Hepatocyte (in vitro differentiated cells): ENCODE results near the gene MSI1. TPM values are rescaled to one million over a fixed set of nuclear protein-coding genes. Genes with fewer than 3 reads are reported as not detected.

Source experiments
- DNase-seq: peaks from one replicate; pipeline ENCODE4 v3.0.0-alpha.2; 2016; ENCODE audit warnings: low spot score
- H2AFZ ChIP-seq: fragments of 200-600 bp; sonication (generic); 2 replicates; pipeline ENCODE4 v1.6.0; 2016; ENCODE audit warnings: antibody characterized with exemption, mild to moderate bottlenecking
- H3K27ac ChIP-seq: fragments of 200-600 bp; sonication (generic); 2 replicates; pipeline ENCODE4 v1.5.1; 2016; ENCODE audit warnings: mild to moderate bottlenecking
- H3K27me3 ChIP-seq: fragments of 200-600 bp; sonication (generic); 2 replicates; pipeline ENCODE4 v1.6.1; 2016
- H3K36me3 ChIP-seq: fragments of 200-600 bp; sonication (generic); replicated peaks from 2 replicates; pipeline ENCODE4 v1.5.1; 2016; ENCODE audit warnings: low read depth; ENCODE audit not compliant: insufficient read depth
- H3K4me1 ChIP-seq: fragments of 200-600 bp; sonication (generic); 2 replicates; pipeline ENCODE4 v1.5.1; 2016; ENCODE audit warnings: mild to moderate bottlenecking, moderate library complexity; ENCODE audit not compliant: insufficient read depth
- H3K4me2 ChIP-seq: fragments of 200-600 bp; sonication (generic); 2 replicates; pipeline ENCODE4 v1.6.0; 2016
- H3K4me3 ChIP-seq: fragments of 200-600 bp; sonication (generic); 2 replicates; pipeline ENCODE4 v1.5.1; 2016; ENCODE audit warnings: mild to moderate bottlenecking
- H3K79me2 ChIP-seq: fragments of 200-600 bp; sonication (generic); 2 replicates; pipeline ENCODE4 v1.6.0; 2017; ENCODE audit warnings: mild to moderate bottlenecking
- H3K9me2 ChIP-seq: fragments of 200-600 bp; sonication (generic); replicated peaks from 2 replicates; pipeline ENCODE4 v1.6.0; 2017; ENCODE audit warnings: mild to moderate bottlenecking; ENCODE audit not compliant: insufficient read depth
- H3K9me3 ChIP-seq: fragments of 200-600 bp; sonication (generic); 2 replicates; pipeline ENCODE4 v1.5.1; 2016; ENCODE audit warnings: low read depth, mild to moderate bottlenecking
- H4K20me1 ChIP-seq: fragments of 200-600 bp; sonication (generic); 2 replicates; pipeline ENCODE4 v1.6.0; 2016; ENCODE audit warnings: mild to moderate bottlenecking; ENCODE audit not compliant: insufficient read depth, poor library complexity, severe bottlenecking
- EZH2 ChIP-seq: fragments of 200-600 bp; sonication (generic); IDR thresholded peaks from 2 replicates; pipeline ENCODE4 v1.6.1; 2016; ENCODE audit warnings: antibody characterized with exemption, mild to moderate bottlenecking, borderline replicate concordance
- EZH2phosphoT487 ChIP-seq: fragments of 200-600 bp; sonication (generic); IDR thresholded peaks from one replicate; pipeline ENCODE4 v1.6.1; 2018; ENCODE audit warnings: antibody characterized with exemption, mild to moderate bottlenecking, low read depth, moderate library complexity; ENCODE audit not compliant: unreplicated experiment, severe bottlenecking
- WGBS: methylation state at CpG from one replicate; pipeline ENCODE4 v1.1.6; 2016; ENCODE audit warnings: low lambda C conversion rate; ENCODE audit errors: missing lambda C conversion rate; 5-methylcytosine and 5-hydroxymethylcytosine counted together
- polyA plus RNA-seq: library from polyadenylated mRNA; unstranded; fragments of >200 nt; fragmentation: Nextera tagmentation; extraction: Ambion mirVana; gene quantifications from 2 replicates; pipeline ENCODE4 v1.2.1, GENCODE V29; 2016
- total RNA-seq: library from RNA; depleted of rRNA; stranded (reverse); fragments of >200 nt; gene quantifications from 2 replicates; pipeline ENCODE4 v1.2.3, GENCODE V29; 2014
- TF ChIP-seq, protein P1 (sequence below): fragments of 200-600 bp; sonication (generic); IDR thresholded peaks from 2 replicates; pipeline ENCODE4 v1.5.1; 2016; ENCODE audit warnings: antibody characterized with exemption, mild to moderate bottlenecking; ENCODE audit not compliant: poor library complexity

The MSI1 gene
- total and polyA plus RNA-seq, 2 experiments from 2014 or later, result 2.2 to 5.6 TPM

DNA sequence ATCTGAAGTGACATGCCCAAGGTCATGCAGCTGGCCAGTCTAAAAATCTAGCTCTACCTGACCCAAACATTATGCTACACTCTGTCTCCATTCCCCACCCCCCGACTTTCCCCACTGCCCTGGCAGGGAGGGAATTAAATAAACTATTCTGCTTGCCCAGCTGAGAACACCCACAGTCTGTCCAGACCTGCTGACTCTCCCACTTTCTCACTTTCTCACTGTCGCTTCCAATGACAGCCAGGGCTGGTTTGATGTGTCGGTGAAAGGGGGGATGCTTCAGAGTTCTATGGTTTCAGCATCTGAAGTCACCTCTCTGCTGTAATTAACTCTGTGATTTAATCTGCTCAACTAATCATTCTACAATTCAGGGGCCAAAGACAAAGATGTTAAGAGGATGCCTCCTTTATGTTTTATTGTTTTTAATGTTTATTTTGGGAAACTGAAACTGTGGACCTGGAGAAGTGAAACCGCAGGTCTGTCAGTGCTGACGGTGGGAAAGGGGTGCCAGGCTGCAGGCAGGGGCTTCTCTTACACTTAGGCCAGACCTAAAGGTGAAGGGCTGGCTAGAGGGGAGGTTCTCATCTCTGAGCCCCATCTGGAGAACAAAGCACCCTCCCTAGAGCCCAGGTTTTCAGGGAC, 8.1 kb upstream of the MSI1 start:
- peaks cover 2% of the 10 kb centered on the region for H3K4me1 ChIP-seq
- no peak for DNase-seq
- 52% methylated on average over 5 of the region's 5 CpGs for WGBS

DNA sequence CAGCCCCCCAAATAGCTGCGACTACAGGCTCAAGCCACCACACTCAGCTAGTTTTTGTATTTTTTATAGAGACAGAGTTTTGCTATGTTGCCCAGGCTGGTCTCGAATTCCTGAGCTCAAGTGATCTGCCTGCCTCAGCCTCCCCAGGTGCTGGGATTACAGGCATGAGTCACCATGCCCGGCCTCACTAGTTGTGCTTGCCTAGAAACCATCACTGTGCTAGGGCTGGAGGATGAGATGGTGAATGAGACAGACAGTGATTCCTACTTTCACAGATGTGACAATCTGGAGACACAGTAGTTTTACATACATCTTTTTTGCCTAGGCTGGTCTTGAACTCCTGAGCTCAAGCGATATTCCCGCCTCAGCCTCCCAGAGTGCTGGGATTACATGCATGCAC, 7.5 kb upstream of the MSI1 start:
- Histone ChIP-seq H3K27ac (no peak overlapping the region), H3K79me2 (no peaks in the 10 kb centered on the region), H2AFZ (no peak overlapping the region), H3K4me2 (no peak overlapping the region), H3K9me2 (no peaks in the 10 kb centered on the region), H4K20me1 (no peaks in the 10 kb centered on the region), H3K27me3 (peaks cover 8% of the 10 kb centered on the region), H3K4me1 (no peaks in the 10 kb centered on the region), H3K36me3 (no peaks in the 10 kb centered on the region), H3K4me3 (no peak overlapping the region), H3K9me3 (no peaks in the 10 kb centered on the region)
- 61% methylated on average over 5 of the region's 5 CpGs for WGBS
- no peak for DNase-seq
- no peak for TF ChIP-seq EZH2phosphoT487
- TF ChIP-seq, protein P1, sequence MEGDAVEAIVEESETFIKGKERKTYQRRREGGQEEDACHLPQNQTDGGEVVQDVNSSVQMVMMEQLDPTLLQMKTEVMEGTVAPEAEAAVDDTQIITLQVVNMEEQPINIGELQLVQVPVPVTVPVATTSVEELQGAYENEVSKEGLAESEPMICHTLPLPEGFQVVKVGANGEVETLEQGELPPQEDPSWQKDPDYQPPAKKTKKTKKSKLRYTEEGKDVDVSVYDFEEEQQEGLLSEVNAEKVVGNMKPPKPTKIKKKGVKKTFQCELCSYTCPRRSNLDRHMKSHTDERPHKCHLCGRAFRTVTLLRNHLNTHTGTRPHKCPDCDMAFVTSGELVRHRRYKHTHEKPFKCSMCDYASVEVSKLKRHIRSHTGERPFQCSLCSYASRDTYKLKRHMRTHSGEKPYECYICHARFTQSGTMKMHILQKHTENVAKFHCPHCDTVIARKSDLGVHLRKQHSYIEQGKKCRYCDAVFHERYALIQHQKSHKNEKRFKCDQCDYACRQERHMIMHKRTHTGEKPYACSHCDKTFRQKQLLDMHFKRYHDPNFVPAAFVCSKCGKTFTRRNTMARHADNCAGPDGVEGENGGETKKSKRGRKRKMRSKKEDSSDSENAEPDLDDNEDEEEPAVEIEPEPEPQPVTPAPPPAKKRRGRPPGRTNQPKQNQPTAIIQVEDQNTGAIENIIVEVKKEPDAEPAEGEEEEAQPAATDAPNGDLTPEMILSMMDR, result no peak
- no peak for TF ChIP-seq EZH2

More for the DNA sequence above, 8.1 kb upstream of the MSI1 start:
- H2AFZ ChIP-seq, result no peak overlapping the region
- no peaks in the 10 kb centered on the region for H3K79me2 ChIP-seq
- H3K4me2 ChIP-seq, result no peak overlapping the region
- no peak overlapping the region for H3K27ac ChIP-seq
- no peaks in the 10 kb centered on the region for H3K9me2 ChIP-seq
- H4K20me1 ChIP-seq, result no peaks in the 10 kb centered on the region
- no peaks in the 10 kb centered on the region for H3K36me3 ChIP-seq
- no peaks in the 10 kb centered on the region for H3K9me3 ChIP-seq
- TF ChIP-seq, protein P1, result no peak
- TF ChIP-seq EZH2, result no peak
- no peak for TF ChIP-seq EZH2phosphoT487
- H3K27me3 ChIP-seq, result peaks cover 2% of the 10 kb centered on the region
- no peak overlapping the region for H3K4me3 ChIP-seq

DNA sequence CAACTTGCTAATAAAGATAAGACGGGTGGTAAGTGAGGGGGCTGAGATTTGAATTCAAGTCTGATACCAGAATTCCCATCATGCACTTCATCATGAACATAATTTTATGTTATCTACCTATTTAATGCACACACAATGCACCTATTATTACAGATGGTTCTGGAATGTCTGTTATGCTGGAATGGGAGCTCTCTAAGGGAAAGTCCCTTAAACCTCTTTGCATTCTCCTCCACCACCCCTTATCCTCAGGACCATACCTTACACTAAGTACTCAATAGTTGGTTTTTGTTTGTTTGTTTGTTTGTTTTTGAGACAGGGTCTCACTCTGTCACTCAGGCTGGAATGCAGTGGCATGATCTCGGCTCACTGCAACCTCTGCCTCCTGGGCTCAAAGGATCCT, 7.0 kb upstream of the MSI1 start:
- DNase-seq, result no peak
- Histone ChIP-seq H3K27me3 (peaks cover 12% of the 10 kb centered on the region), H3K36me3 (no peaks in the 10 kb centered on the region), H3K79me2 (no peaks in the 10 kb centered on the region), H2AFZ (no peak overlapping the region), H3K9me2 (no peaks in the 10 kb centered on the region), H3K9me3 (no peaks in the 10 kb centered on the region), H3K4me3 (no peak overlapping the region), H3K4me1 (no peaks in the 10 kb centered on the region), H3K4me2 (no peak overlapping the region), H3K27ac (no peak overlapping the region), H4K20me1 (no peaks in the 10 kb centered on the region)
- TF ChIP-seq EZH2phosphoT487 (no peak), EZH2 (no peak)
- TF ChIP-seq, protein P1, result no peak
- 54% methylated on average over 2 of the region's 2 CpGs for WGBS
